BJ (cell line): ENCODE data around the gene LYRM7. TPM values are rescaled to one million over a fixed set of nuclear protein-coding genes. Genes with fewer than 3 reads are reported as not detected.

Source experiments
- CTCF ChIA-PET: fragments of 350-600 bp; formaldehyde crosslinking; extraction: SDS; loops from one replicate; lab custom pipeline; 2021; ENCODE audit warnings: antibody characterized with exemption, inconsistent platforms; lab: Yijun Ruan, JAX
- POLR2A ChIA-PET: fragments of 300-600 bp; sonication (Branson Sonifier 250); formaldehyde crosslinking; extraction: SDS; loops from one replicate; lab custom pipeline; 2021; ENCODE audit warnings: antibody characterized with exemption; lab: Charles Lee
- DNase-seq: peaks from one replicate; pipeline ENCODE4 v3.0.0-alpha.2; 2011; ENCODE audit warnings: low read depth
- H3K27me3 ChIP-seq: 2 replicates; pipeline ENCODE4 v1.6.0; 2011; ENCODE audit warnings: low read length; ENCODE audit not compliant: control insufficient read depth, insufficient read depth
- H3K36me3 ChIP-seq: 2 replicates; pipeline ENCODE4 v1.5.1; 2011; ENCODE audit warnings: low read length; ENCODE audit not compliant: control insufficient read depth, insufficient read depth
- H3K4me3 ChIP-seq: 2 replicates; pipeline ENCODE4 v1.5.1; 2011; ENCODE audit warnings: low read depth, mild to moderate bottlenecking, control low read depth, low read length
- polyA plus RNA-seq: library from polyadenylated mRNA; depleted of rRNA; stranded (reverse); fragments of >200 nt; gene quantifications from 2 replicates; pipeline ENCODE4 v1.2.3, GENCODE V29; 2011
- TF ChIP-seq, protein P1 (sequence below): IDR thresholded peaks from 2 replicates; pipeline ENCODE4 v1.5.1; 2011; ENCODE audit warnings: low read depth, mild to moderate bottlenecking, control low read depth, inconsistent platforms, low read length, moderate library complexity; ENCODE audit not compliant: insufficient read depth

The LYRM7 gene
- polyA plus RNA-seq, 1 experiment, result 1.6 TPM

DNA sequence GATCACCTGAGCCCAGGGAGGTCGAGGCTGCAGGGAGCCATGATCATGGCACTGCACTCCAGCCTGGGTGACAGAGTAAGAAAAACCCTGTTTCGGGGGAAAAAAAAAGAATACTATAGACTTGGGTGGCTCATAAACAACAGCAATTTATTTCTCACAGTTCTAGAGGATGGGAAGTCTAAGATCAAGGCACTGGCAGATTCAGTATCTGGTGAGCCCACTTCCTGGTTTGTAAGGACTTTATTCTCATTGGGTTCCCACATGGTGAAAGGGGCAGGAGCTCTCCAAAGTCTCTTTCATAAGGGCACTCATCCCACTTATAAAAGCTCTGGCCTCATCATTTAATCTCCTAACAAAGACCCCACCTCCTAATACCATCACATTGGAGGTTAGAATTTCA, 14.4 kb upstream of the LYRM7 start:
- POLR2A ChIA-PET, result no interaction called here
- H3K36me3 ChIP-seq, result no peaks in the 10 kb centered on the region

DNA sequence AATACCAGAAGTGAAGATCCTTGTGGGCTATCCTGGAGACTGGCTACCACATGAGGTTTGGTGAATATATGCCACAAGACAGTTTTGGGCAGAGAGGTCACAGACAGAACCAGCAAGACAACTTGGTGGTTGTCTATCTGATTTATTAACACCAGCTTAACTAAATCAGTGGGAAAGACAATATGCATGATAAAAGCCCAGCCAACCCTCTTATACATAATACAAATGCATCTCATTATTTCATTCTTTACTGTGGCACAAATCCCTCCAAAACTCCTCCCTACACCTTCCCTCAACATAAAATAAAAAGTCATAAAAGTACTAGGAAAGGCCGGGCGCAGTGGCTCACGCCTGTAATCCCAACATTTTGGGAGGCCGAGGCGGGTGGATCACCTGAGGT, 13.8 kb upstream of the LYRM7 start:
- DNase-seq, result no peak
- TF ChIP-seq, protein P1, sequence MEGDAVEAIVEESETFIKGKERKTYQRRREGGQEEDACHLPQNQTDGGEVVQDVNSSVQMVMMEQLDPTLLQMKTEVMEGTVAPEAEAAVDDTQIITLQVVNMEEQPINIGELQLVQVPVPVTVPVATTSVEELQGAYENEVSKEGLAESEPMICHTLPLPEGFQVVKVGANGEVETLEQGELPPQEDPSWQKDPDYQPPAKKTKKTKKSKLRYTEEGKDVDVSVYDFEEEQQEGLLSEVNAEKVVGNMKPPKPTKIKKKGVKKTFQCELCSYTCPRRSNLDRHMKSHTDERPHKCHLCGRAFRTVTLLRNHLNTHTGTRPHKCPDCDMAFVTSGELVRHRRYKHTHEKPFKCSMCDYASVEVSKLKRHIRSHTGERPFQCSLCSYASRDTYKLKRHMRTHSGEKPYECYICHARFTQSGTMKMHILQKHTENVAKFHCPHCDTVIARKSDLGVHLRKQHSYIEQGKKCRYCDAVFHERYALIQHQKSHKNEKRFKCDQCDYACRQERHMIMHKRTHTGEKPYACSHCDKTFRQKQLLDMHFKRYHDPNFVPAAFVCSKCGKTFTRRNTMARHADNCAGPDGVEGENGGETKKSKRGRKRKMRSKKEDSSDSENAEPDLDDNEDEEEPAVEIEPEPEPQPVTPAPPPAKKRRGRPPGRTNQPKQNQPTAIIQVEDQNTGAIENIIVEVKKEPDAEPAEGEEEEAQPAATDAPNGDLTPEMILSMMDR, result no peak
- ChIA-PET POLR2A (no interaction called here), CTCF (no interaction called here)
- Histone ChIP-seq H3K36me3 (no peaks in the 10 kb centered on the region), H3K27me3 (no peaks in the 10 kb centered on the region), H3K4me3 (no peak overlapping the region)

More for the DNA sequence above, 14.4 kb upstream of the LYRM7 start:
- no peak for DNase-seq
- Histone ChIP-seq H3K27me3 (no peaks in the 10 kb centered on the region), H3K4me3 (no peak overlapping the region)
- CTCF ChIA-PET, result no interaction called here
- TF ChIP-seq, protein P1, result no peak

DNA sequence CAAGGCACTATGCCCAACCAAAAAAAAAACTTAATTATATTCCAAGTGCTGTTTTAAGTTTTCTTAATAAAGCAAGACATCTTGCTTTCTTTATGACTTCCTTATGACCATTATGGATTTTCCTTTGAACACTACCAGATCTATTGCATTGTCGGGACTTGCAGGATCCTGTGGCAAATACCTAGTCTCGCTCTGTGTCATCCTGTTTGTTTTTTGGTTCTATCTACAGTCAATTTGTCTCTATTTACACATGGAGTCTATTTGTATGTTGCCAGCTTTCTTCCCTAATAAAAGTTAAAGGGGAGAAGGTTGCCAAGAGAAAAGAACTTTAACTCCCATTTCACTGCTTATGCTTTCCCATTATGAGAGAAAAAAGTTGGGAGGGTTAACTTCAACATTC, 10.6 kb upstream of the LYRM7 start:
- POLR2A ChIA-PET, result no interaction called here
- Histone ChIP-seq H3K4me3 (no peak overlapping the region), H3K36me3 (no peaks in the 10 kb centered on the region; the same call in 1 of the 2 replicates), H3K27me3 (no peaks in the 10 kb centered on the region)
- CTCF ChIA-PET, result interaction anchor here (1.0 to 1.8 kb wide), 2 partner anchors 8 to 105 kb away, joined by 3 read pairs; no protein-coding TSS in a partner anchor
- TF ChIP-seq, protein P1, result no peak
- no peak for DNase-seq

DNA sequence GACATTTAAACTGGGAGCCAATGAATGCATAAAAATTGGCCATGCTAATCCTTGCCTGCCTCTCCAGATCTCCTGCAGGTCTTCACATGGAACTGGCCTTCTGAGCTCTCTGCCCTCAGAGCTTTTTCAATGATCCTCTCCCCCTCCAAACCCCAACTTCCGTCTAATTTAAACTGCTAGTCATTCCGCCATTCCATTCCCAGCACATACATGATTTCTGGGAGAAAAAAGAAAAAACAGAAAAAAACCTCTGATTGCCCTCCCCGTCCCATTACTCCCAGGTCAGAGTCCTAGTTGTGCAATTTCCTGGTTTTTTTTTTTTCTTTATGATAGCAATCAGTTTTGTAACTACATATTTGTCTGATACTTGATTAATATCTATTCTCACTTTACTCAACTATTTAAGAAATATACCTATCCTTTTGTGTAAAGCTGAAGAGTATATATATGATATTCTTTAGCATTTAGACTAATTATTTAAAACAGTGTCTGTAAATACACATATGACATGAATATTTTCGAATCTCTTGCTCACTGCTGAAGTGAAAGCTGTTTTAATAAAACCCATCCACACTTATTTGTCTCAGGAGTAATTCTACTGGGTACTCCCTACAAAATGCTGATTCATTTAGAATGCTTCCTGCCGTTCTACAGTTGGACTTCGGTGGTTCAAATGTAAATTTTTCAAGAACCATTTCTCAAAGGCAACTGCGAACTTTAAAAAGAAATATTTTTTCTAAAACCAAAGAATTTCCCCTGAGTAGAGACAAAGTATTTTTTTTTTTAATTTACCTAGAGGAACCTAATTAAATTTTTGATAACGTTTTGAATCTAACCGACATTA, 7.2 kb upstream of the LYRM7 start:
- no peaks in the 10 kb centered on the region for H3K27me3 ChIP-seq
- peak overlapping the region; percentile 63 for H3K4me3 ChIP-seq
- no peak for DNase-seq
- H3K36me3 ChIP-seq, result no peaks in the 10 kb centered on the region; the same call in 1 of the 2 replicates
- TF ChIP-seq, protein P1, result no peak
- ChIA-PET POLR2A (no interaction called here), CTCF (interaction anchor here (0.6 to 1.4 kb wide), 5 partner anchors 35 to 227 kb away, joined by 3 to 5 read pairs (median 3); no protein-coding TSS in a partner anchor)
